Muscle layer of duodenum (tissue), 2 donors: ENCODE measurements around the gene NEDD4.
A peak's percentile ranks its signal among the peaks of the same experiment; 100 is the strongest.
"Not testable (repeated sequence)": the region's sequence is repeated elsewhere in the genome, so short reads cannot be mapped to it uniquely, and the experiment has no call there.

Experiments
- H3K27ac ChIP-seq: one replicate; pipeline ENCODE4 v1.7.0; 2013; ENCODE audit warnings: mild to moderate bottlenecking, low read length
- H3K27me3 ChIP-seq: one replicate; pipeline ENCODE4 v1.7.0; 2013; ENCODE audit warnings: low read depth, mild to moderate bottlenecking, control low read depth, low read length
- H3K36me3 ChIP-seq, 2 donors: one replicate each; pipeline ENCODE4 v1.7.0; 2013; ENCODE audit warnings: low read length in 2 of 2, control low read depth in 1 of 2, mild to moderate bottlenecking in 1 of 2; ENCODE audit not compliant: insufficient read depth in 2 of 2, control insufficient read depth in 1 of 2
- H3K4me1 ChIP-seq, 2 donors: one replicate each; pipeline ENCODE4 v1.7.0; 2013; ENCODE audit warnings: low read length in 2 of 2, mild to moderate bottlenecking in 2 of 2, control low read depth in 1 of 2, moderate library complexity in 1 of 2; ENCODE audit not compliant: insufficient read depth in 2 of 2, control insufficient read depth in 1 of 2
- H3K4me3 ChIP-seq, 2 donors: one replicate each; pipeline ENCODE4 v1.7.0; 2013; ENCODE audit warnings: low read length in 2 of 2, low read depth in 1 of 2, mild to moderate bottlenecking in 1 of 2
- H3K9me3 ChIP-seq, 2 donors: one replicate each; pipeline ENCODE4 v1.7.0; 2013; ENCODE audit warnings: low read length in 2 of 2, control low read depth in 1 of 2, mild to moderate bottlenecking in 1 of 2; ENCODE audit not compliant: control insufficient read depth in 1 of 2
- donor health status: healthy.

The NEDD4 gene

GRCh38 chr15:55952501-55953274 is 40.7 kb downstream of the NEDD4 start:
- H3K27ac ChIP-seq, H3K9me3 ChIP-seq: not testable (repeated sequence)

DNA sequence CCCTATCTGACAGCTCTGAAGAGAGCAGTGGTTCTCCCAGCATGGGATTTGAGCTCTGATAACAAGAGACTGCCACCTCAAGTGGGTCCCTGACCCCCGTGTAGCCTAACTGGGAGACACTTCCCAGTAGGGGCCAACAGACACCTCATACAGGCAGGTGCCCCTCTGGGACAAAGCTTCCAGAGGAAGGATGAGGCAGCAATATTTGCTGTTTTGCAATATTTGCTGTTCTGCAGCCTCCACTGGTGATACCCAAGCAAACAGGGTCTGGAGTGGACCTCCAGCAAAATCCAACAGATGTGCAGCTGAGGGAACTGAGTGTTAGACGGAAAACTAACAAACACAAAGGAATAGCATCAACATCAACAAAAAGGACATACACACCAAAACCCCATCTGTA is 48.8 kb downstream of the NEDD4 start:
- H3K36me3 ChIP-seq = peaks cover 0 to 12% of the 10 kb centered on the region in 2 donors
- not testable (repeated sequence) for H3K4me1 ChIP-seq, H3K27me3 ChIP-seq, H3K27ac ChIP-seq, H3K9me3 ChIP-seq, H3K4me3 ChIP-seq

More at GRCh38 chr15:55952501-55953274, 40.7 kb downstream of the NEDD4 start:
- not testable (repeated sequence) for H3K27me3 ChIP-seq, H3K4me1 ChIP-seq, H3K36me3 ChIP-seq, H3K4me3 ChIP-seq

GRCh38 chr15:55942332-55942731 is 51.1 kb downstream of the NEDD4 start:
- no peak overlapping the region for H3K27ac ChIP-seq
- H3K4me3 ChIP-seq = no peak overlapping the region
- H3K9me3 ChIP-seq = peaks cover 0 to 12% of the 10 kb centered on the region in 2 donors
- H3K27me3 ChIP-seq = no peaks in the 10 kb centered on the region
- peaks cover 0 to 29% of the 10 kb centered on the region in 2 donors for H3K36me3 ChIP-seq
- H3K4me1 ChIP-seq = no peaks in the 10 kb centered on the region

DNA sequence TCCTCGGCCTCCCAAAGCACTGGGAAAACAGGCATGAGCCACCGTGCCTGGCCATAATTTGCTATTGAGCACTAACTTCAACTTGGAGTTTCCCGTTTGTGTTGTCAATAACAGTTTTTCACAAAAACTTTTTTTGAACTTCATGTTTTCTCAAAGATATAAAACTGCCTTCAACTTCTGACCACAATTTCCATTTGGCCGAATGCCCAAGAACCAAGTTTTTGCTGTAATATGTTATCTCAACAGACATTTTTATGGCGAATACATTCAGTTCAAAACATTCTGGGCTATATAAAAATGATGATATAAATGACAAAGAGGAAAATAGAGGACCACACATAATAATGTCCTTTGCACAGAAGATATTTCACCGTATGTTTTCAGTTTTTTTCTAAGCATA is 56.4 kb downstream of the NEDD4 start:
- Histone ChIP-seq H3K27me3 (no peaks in the 10 kb centered on the region), H3K9me3 (peaks cover 0 to 7% of the 10 kb centered on the region in 2 donors), H3K4me3 (no peak overlapping the region), H3K36me3 (peaks cover 0 to 20% of the 10 kb centered on the region in 2 donors), H3K27ac (no peak overlapping the region), H3K4me1 (no peaks in the 10 kb centered on the region)

DNA sequence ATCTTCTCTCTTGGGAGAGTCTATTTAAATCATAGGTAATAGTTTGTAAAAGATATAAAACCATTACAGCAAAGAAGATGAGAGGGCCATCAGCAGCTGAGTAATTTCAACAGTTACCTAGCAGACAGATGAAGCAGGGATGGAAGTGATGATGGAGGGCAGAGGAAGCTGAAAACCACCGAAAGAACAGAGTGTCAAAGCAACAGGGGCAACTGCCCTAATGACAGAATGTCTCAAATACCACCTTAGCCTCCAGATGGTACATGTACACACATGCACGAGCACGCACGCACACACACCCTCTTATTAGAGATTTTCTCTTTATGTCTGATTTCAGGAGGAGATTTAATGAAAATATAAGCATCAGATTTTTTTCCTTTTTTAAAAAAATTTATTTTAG is 64.5 kb downstream of the NEDD4 start:
- Histone ChIP-seq H3K4me1 (no peaks in the 10 kb centered on the region), H3K4me3 (no peak overlapping the region), H3K36me3 (peaks cover 0 to 2% of the 10 kb centered on the region in 2 donors), H3K27me3 (no peaks in the 10 kb centered on the region), H3K27ac (no peak overlapping the region), H3K9me3 (no peaks in the 10 kb centered on the region)

DNA sequence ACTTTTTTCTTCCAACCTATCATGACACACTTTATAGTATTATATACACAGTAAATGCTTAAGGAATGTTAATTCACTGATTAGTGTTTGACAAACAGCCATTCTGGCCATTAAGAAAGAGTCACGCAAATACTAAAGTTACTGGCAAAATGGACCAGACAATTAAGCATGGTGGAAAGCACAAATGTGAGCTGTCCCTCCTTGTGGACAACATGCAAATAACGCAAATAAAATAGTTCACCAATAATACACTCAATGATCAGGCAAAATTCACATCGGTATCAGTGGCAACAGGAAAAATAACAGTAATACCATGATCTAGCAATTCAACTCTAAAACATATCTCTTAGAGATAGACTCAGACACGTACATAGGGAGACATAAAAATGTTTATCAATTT is 71.7 kb downstream of the NEDD4 start:
- H3K9me3 ChIP-seq = no peaks in the 10 kb centered on the region
- no peak overlapping the region for H3K27ac ChIP-seq
- H3K4me3 ChIP-seq = no peak overlapping the region
- peaks cover 0 to 4% of the 10 kb centered on the region in 2 donors for H3K36me3 ChIP-seq
- no peaks in the 10 kb centered on the region for H3K27me3 ChIP-seq
- H3K4me1 ChIP-seq = peaks cover 0 to 11% of the 10 kb centered on the region in 2 donors

- Histone ChIP-seq H3K9me3 (no peaks in the 10 kb centered on the region), H3K27me3 (no peaks in the 10 kb centered on the region), H3K27ac (no peak overlapping the region), H3K36me3 (no peaks in the 10 kb centered on the region), H3K4me3 (no peak overlapping the region), H3K4me1 (peaks cover 0 to 11% of the 10 kb centered on the region in 2 donors)
Measured at GRCh38 chr15:55917881-55918296, 75.5 kb downstream of the NEDD4 start.

- Histone ChIP-seq H3K27ac (peak overlapping the region; percentile 68), H3K27me3 (no peaks in the 10 kb centered on the region), H3K36me3 (no peaks in the 10 kb centered on the region), H3K4me3 (peak overlapping the region; percentile 43 to 49), H3K9me3 (no peaks in the 10 kb centered on the region), H3K4me1 (peaks cover 0 to 11% of the 10 kb centered on the region in 2 donors)
Measured at GRCh38 chr15:55916666-55917409, 76.6 kb downstream of the NEDD4 start.

- Histone ChIP-seq H3K27me3 (no peaks in the 10 kb centered on the region), H3K9me3 (no peaks in the 10 kb centered on the region), H3K27ac (peak overlapping the region; percentile 68), H3K4me3 (peak overlapping the region; percentile 43 to 49), H3K4me1 (peaks cover 0 to 11% of the 10 kb centered on the region in 2 donors), H3K36me3 (no peaks in the 10 kb centered on the region)
Measured at GRCh38 chr15:55915876-55916567, 77.4 kb downstream of the NEDD4 start.

DNA sequence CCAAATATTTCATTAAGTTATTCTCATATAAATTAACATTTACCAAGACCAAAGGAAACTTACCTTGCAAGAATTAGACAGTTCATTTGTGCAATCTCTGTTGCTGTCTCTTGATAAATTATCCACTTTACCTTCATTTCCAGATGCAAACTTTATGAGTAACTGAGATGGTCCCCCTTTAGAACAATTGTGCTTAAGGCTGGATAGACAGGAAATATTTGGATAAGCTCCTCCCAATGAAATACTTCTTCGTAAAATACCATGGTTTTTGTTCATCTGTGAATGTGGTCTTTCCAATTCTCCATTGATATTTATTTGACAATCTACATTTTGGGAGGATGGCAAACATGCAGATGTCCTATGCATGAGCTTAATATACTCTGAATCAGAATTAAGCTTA is 78.2 kb downstream of the NEDD4 start:
- peaks cover 0 to 11% of the 10 kb centered on the region in 2 donors for H3K4me1 ChIP-seq
- no peaks in the 10 kb centered on the region for H3K9me3 ChIP-seq
- peak overlapping the region in 1 of 2 donors; percentile 5 for H3K4me3 ChIP-seq
- H3K27me3 ChIP-seq = no peaks in the 10 kb centered on the region
- H3K36me3 ChIP-seq = no peaks in the 10 kb centered on the region
- no peak overlapping the region for H3K27ac ChIP-seq

GRCh38 chr15:55914446-55914845 is 79.0 kb downstream of the NEDD4 start:
- Histone ChIP-seq H3K27me3 (no peaks in the 10 kb centered on the region), H3K36me3 (no peaks in the 10 kb centered on the region), H3K27ac (no peak overlapping the region), H3K4me3 (no peak overlapping the region), H3K4me1 (peaks cover 0 to 11% of the 10 kb centered on the region in 2 donors), H3K9me3 (no peaks in the 10 kb centered on the region)
